Suppressor macrophage treated with lipopolysaccharide for 1 hour (primary cell): Measurements from ENCODE around the gene VAV1.
"Not testable (repeated sequence)": the region's sequence is repeated elsewhere in the genome, so short reads cannot be mapped to it uniquely, and the experiment has no call there.

Source experiments
- DNase-seq, 3 donors: peaks; one replicate each; pipeline ENCODE4 v3.0.0-alpha.2; 2020 to 2022

VAV1 gene

DNA sequence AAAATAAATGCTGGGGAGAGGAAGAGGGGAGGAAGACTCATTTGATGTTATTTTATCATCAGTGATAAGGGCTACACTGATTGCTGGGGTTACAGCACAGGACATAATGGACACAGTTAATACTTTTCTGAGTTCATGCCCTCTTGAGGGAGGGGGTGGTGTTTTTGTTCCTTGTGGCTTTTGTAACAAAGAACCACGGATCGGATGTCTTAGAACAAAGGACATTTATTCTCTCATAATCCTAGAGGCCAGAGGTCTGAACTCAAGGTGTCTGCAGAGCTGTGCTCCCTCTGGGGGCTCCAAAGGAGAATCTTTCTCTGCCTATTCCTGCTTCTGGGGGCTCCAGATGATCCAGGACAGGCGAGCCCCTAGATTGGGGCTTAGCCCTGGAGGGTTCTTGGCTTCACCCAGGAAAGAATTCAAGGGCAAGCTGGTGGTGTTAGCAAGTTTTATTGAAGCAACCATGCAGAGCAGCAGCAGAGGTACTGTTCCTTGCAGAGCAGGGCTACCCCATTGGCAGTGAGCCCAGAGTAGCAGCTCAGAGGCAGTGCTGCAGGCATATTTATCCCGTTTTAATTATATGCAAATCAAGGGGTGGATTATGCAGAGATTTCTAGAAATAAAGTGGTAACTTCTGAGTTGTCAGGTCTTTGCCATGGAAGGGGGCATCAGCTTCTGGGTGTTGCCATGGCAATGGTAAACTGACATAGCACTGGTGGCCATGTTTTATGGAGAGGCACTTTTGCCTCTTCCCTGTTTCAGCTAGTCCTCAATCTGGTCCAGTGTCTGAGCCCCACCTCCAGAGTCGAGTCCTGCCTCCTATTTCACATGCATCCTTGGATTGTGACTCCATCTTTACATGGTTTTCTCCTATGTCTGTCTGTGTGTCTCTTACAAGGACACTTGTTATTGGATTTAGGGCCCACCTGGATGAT, 18.0 kb downstream of the VAV1 start:
- no peak for DNase-seq

DNA sequence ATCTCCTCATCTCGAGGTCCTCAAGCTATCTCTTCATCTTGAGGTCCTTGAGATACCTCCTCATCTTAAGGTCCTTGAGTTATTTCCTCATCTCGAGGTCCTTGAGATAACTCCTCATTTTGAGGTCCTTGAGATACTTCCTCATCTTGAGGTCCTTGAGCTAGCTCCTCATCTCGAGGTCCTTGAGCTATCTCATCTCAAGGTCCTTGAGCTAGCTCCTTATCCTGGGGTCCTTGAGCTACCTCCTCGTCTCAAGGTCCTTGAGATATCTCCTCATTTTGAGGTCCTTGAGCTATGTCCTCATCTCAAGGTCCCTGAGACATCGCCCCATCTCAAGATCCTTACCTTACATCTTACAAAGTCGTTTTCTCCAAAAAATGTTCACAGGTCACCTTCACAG, 18.7 kb downstream of the VAV1 start:
- DNase-seq, result no peak

DNA sequence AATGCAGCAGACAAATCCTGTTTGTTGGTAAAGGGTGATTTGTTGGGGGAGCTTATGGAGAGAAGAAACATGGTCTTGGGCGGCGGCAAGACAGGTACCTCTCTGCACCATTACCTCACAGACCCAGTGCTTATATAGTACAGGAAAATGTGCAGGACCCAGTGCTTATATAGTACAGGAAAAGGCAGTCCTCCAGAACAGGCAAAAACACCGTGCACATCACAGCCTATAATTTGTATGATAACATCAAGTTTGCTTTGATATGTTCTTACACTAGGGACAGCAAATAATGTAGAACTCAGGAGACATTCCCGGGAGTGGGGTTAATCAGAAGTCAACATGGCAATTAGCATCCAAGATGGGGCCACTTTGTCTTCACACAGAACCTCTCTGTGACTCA, 20.9 kb downstream of the VAV1 start:
- no peak for DNase-seq

DNA sequence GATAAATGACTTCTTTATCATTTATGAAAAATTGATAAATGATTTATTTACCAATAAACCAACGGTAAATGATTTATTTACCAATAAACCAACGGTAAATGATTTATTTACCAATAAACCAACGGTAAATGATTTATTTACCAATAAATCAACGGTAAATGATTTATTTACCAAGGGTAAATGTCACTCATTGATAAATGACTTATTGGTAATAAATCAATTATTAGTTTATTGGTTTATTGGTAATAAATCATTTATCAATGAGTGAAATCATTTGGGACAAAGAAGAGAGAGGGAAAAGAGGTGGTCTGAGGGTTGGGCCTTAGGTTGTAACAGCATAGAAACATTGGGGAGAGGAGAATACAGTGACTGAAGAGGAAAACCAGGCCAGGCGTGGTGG, 21.5 kb downstream of the VAV1 start:
- DNase-seq, result no peak

DNA sequence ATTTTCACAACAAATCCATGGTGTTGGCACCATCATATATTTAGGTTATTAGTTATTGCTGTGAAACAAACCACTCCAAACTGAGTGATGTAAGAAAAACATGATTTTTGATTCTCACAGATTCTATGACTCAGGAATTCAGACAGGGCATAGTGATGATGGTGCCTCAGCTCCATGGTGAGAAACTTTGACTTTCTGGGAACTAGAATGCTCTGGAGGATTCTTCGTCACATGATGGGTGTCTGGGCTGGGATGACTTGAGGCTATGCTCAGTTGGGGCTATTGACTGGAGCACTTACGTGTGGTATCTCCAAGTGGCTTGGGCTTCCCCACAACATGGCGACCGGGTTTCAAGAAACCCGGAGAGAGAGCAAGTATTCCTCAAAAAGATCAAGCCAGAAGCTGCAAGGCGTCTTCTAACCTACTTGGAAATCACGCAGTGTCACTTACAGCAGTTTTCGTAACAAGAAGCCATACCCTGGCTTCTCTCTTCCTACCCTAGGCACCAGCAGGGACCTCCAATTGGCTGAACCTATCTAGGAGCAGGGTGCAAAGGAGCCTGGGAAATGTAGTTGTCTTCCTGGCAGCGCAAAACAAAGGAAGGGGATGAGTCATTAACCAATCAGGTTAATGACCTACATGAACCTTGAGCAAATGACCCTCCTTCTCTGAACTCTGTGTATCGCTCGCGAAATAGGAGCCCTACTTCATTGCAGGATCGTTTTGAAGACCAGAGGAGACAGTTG, 22.4 kb downstream of the VAV1 start:
- peak; percentile 58 to 87 (median 59) for DNase-seq

DNA sequence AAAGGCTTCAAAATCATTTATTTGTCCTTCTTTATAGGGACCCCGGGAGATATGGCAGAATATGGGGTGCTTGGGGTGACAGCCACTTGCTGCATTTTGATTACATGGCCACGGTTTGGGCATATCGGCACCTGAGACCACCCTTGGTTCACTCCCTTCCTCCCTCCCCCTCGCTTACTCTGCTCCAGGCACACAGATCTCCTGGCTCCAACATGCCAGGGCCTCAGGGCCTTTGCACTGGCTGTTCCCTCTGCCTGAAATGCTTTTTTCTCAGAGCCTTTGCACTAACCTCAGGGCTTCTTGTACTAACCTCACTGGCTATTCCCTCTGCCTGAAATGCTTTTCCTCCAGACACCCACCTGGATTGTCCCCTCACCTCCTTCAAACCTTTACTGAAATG, 23.8 kb downstream of the VAV1 start:
- no peak for DNase-seq

DNA sequence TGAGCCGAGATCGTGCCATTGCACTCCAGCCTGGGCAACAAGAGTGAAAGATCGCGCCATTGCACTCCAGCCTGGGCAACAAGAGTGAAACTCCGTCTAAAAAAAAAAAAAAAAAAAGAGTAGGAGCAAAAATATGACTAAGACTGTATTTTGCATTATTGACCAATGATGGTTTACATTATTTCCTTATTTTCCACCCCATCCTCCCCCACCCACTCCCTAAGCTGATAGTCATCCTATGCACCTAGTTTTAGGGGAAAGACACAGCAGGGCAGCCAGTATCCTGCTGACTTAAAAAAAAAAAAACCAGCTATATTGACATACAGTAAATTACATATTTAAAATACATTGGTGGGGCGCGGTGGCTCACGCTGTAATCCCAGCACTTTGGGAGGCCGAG, 25.1 kb downstream of the VAV1 start:
- peak; percentile 91 to 96 (median 93) for DNase-seq

DNA sequence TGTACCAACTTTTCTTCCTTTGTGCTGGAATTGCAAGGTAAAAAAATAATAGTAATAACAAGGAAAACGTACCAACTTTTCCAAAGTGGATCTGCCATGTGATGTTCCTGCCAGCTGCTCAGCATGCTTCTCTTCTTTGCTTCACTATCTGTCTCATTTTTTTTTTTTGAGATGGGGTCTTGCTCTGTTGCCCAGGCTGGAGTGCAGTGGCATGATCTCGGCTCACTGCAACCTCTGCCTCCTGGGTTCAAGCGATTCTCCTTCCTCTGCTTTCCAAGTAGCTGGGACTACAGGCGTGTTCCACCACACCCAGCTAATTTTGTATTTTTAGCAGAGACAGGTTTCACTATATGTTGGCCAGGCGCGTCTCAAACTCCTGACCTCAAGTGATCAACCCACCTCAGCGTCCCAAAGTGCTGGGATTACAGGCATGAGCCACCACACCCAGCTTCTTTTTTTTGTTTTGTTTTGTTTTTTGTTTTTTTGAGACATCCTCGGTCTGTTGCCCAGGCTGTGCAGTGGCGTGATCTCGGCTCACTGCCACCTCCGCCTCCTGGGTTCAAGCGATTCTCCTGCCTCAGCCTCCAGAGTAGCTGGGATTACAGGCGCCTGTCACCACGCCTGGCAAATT, 27.8 kb downstream of the VAV1 start:
- DNase-seq, result not testable (repeated sequence)

DNA sequence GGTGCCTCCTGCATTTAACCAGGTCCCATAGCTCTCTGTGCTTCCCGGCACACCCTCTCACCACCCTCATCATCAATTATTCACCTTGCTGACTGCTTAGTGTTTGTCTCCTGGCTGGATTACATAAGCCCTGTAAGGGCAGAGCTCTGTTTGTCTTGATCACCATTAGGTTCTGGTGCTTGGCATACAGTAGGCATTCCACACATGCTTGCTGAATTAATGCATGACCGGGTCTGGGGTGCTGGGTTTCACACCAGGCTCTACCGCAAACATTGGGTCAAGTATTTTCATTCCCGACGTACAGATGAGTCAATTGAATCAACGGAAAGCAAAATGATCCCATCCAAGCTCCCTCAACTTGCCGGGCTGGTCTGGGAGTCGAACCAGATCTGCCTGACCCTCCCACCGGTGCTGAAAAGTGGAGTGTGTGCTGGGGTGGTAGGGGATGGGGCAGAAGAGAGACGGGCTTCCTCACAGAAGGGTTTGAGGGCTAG, 28.5 kb downstream of the VAV1 start:
- DNase-seq, result peak in 2 of 3 donors; percentile 31 to 43

DNA sequence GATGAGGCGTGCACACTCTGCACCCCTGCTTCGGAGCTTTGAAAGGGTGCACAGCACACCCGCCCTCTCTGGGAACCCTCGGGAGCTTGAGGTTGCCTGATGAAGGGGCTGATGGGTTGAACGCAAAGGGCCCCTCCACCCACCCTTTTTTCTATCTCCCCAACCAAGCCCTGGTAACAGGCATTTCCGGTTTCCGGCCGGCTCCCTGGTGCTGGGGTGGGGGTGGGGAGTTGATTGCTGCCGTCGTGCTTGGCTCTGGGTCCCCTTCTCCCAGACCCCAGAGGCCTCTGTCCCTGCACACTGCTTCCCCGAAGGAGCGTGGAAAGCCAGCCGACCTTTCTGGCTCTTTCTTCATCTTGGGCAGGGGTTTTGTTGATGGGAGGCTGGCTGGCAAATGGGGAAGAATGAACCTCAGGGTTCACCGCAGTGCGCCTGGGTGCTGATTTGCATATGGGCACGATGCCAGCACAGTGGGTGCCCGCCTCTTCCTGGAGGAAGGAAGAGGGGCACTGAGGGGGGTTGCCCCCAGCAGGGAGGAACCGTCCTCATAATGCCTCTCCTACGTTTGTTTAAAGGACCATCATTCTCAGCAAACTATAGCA, 29.1 kb downstream of the VAV1 start:
- DNase-seq, result peak; percentile 96 to 99 (median 97)

DNA sequence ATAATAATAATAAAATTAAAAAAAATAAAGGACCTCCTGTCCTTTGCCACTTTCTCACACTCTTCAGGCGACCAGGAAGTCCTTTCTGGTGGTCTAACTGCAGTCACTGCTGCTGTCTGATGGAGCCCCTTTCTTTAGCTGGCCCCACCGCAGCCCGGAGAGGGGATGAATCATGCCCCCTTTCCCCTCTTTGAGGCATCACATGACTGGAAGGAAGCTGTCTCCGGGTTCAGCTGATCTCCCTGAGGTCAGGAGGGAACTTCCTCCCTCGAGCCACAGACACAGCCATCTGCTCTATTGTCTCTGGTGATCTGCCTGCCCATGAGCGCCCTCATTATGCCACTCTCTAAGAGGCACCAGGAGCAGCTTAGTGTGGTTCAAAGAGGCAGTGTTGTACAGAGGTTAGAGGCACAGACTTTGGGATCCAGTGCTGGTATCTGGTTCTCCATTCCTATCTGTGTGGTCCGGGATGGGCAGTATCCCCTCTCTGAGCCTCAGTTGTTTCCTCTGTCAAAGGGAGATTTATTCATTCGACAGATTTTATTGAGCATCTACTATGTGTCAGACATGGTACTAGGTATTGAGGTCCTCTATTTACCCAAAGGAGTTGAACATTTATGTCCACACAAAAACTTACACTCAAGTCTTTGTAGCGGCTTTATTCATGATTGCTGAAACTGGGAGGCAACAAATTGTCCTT, 30.0 kb downstream of the VAV1 start:
- peak; percentile 94 to 98 (median 96) for DNase-seq

DNA sequence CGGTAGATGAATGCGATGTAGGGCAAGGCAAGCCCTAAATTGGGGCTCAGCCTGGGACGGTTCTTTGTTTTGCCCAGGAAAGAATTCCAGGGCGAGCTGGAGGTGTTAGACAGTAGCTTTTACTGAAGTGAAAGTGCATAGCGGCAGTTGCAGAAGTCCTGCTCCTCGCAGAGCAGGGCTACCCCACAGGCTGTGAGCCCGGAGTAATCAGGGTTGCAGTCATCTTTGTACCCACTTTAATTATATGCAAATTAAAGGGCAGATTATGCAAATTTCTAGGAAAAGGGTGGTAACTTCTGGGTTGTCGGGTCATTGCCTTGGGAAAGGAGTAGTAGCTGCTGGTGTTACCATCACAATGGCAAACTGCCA, 30.5 kb downstream of the VAV1 start:
- DNase-seq, result peak; percentile 68 to 96 (median 77)

DNA sequence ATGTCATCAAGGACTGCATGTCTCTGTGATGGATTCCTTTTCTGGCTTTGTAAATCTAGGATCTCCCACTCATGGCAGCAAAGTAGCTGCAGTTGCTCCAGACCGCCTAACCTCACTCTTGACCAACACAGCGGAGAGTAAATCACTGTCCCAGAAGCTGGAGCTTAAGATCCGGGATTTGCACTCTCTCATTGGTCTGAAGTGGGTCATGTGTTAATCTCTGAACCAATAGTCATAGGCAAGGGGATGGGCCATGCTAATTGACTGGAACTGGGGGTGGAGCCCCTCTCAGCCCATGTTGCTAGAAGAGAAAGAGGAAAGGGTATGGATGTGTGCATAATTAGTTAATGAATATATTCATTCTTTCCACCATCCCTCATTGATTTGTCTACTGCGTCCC, 34.0 kb downstream of the VAV1 start:
- DNase-seq, result peak in 2 of 3 donors; percentile 13 to 36

DNA sequence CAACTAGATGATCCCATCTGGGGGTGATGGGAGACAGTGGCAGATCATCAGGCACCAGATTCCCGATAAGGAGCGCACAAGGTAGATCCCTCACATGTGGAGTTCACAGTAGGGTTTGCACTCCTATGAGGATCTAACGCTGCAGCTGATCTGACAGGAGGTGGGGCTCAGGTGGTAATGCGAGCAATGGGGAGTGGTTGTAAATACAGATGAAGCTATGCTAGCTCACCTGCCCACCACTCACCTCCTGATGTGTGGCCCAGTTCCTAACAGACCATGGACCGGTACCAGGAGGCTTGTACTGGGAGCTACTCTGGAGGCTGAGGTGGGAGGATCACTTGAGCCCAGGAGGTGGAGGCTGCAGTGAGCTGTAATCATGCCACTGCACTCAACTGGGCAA, 34.8 kb downstream of the VAV1 start:
- DNase-seq, result no peak

DNA sequence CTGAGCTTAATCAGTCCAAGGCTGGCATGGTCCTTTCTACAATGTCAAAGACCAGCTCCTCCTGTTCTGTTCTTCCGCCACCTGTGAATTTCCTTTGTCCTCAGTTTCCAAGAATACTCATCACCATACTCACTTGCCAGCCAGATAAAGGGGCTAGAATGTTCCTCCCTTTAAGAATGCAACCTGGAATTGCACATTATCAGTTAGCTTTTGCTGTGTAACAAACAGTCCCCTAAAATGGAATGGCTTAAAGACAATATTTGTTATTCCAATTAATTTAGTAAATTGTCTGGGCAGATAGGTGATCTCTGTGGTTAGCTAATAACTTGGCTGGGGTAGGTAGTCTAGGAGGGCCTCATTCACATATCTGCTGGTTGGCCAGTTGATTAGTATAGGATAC, 36.0 kb downstream of the VAV1 start:
- DNase-seq, result no peak

DNA sequence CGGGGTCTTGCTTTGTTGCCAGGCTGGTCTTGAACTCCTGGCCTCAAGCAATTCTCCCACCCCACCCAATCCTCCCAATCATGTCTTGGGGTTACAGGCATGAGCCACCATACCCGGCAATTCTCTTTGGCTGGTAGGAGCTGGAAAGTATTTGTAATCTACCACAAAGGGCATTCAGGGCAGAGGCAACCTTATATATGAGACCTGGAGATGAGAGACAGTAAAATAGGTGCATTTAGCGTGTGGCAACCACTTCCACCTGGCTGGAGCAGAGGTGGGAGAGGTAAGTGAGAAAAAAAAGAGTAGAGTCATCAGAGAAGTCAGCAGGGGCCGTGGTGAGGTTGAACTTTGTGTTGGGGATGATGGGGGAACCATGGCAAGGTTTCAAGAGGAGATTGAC, 36.8 kb downstream of the VAV1 start:
- no peak for DNase-seq

DNA sequence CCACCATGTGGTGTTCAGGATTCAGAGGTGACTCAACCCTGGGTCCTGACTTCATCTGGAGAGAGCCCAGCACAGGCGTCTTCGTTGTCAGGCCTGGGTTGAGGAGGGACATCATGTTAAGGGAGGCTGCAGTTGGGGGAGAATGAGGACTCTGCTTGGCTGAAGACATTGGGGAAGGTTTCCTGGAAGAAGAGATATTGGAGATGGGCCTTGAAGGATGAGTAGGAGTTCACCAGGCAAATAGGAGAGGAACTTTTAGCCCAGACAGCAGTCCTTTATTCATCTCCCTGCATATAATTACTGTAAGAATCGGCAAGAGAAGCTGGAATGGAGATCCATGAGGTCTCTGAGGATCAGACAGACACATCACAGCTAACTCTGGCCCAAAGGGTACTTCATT, 38.9 kb downstream of the VAV1 start:
- no peak for DNase-seq

DNA sequence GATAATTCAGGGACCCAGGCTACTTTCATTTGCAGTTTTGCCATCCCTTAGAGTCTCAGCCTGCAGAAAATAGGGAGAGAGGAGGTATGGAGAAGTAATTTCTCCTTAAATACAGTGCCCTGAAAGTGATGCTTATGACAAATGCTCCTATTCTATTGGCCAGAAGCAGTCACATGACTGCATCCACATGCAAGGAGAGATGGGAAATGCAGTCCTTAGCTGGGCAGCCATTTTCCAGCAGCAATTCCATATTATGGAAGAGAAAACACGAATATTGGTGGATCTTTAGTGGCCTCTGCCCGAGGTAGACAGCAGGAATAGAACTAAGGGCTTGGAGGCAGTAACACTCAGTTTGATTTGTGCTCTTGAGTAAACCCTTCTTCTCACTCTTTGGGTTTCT, 39.4 kb downstream of the VAV1 start:
- DNase-seq, result peak; percentile 53 to 60 (median 60)

DNA sequence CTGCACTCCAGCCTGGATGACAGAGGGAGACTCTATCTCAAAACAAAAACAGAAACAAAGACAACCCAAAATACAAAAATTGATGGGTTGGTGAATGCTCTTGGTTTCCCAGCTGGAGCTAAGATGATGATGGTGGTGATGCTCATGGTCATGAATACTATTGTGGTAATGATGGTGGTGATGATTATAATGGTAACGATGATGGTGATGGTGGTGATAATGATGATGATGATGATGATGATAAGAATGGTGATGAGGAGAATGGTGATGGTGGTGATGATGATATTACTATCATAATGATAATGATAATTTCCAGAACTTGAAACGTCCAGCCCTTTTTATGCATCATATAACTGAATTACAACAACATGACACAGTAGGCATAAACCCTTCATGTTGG, 40.1 kb downstream of the VAV1 start:
- DNase-seq, result no peak

DNA sequence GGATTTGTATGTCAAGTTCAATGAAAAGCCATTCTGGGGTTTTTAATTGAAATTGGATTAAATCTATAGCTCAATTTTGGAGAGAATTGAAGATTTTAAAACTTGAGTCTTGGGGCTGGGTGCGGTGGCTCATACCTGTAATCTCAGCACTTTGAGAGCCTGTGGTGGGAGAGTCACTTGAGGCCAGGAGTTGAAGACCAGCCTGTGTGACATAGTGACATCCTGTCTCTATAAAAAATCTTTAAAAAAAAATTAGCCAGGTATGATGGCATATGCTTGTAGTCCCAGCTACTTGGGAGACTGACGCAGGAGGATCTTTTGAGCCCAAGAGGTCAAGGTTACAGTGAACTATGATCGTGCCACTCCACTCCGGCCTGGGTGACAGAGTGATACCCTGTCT, 41.2 kb downstream of the VAV1 start:
- DNase-seq, result no peak

DNA sequence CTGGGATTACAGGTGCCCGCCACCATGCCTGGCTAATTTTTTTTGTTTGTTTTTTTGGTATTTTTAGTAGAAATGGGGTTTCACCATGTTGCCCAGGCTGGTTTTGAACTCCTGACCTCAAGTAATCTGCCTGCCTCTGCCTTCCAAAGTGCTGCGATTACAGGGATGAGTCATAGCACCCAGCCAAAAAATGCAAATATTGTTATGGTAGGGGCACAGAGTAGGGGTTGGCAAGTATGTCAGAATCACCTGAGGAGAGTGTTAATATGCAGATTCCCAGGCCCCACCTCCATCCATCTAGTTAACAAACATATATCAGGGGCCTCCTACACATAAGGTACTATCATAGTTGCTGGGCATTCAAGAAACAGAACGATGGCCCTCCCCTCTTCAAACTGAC, 44.7 kb downstream of the VAV1 start:
- DNase-seq, result no peak

DNA sequence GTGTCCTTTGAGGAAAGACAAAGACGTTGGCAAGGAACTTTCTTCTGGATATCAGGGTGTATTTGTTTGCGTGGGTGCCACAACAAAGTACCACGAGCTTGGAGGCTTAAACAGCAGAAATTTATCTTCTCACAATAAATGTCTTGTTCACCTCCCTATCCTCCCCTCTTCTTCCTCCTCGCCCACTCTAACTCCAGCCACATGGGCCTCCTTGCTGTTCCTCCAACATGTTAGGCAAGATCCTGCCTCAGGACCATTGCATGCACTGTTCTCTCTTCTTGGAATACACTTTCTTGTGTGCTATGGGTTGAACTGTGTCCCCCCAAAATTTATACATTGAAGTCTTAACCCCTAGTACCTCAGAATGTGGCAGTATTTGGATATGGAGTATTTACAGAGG, 45.7 kb downstream of the VAV1 start:
- DNase-seq, result peak in 1 of 3 donors; percentile 20
